Measurements from ENCODE around the gene ALLC.
A peak's percentile ranks its signal among the peaks of the same experiment; 100 is the strongest.
"Not testable (repeated sequence)": the region's sequence is repeated elsewhere in the genome, so short reads cannot be mapped to it uniquely, and the experiment has no call there.

The ALLC gene

GRCh38 chr2:3626118-3626811 is 31.7 kb upstream of the ALLC start:
- DNase-seq (ENCODE audit: low read depth), result peak; percentile 41

- no peak for DNase-seq (ENCODE audit: low read depth)
Observed at GRCh38 chr2:3626812-3627499, 31.0 kb upstream of the ALLC start.

- no peak for DNase-seq (ENCODE audit: low read depth)
Observed at GRCh38 chr2:3627500-3628100, 30.4 kb upstream of the ALLC start.

GRCh38 chr2:3628241-3628679 is 29.7 kb upstream of the ALLC start:
- DNase-seq (ENCODE audit: low read depth), result no peak

GRCh38 chr2:3628800-3629199 is 29.2 kb upstream of the ALLC start:
- no peak for DNase-seq (ENCODE audit: low read depth)

- no peak for DNase-seq (ENCODE audit: low read depth)
Observed at GRCh38 chr2:3630631-3631030, 27.4 kb upstream of the ALLC start.

GRCh38 chr2:3631161-3631850 is 26.7 kb upstream of the ALLC start:
- no peak for DNase-seq (ENCODE audit: low read depth)

- DNase-seq (ENCODE audit: low read depth), result no peak
Observed at GRCh38 chr2:3631851-3632659, 25.9 kb upstream of the ALLC start.

GRCh38 chr2:3633089-3633981 is 24.7 kb upstream of the ALLC start:
- DNase-seq (ENCODE audit: low read depth), result peak; percentile 12

GRCh38 chr2:3633982-3634595 is 23.9 kb upstream of the ALLC start:
- no peak for DNase-seq (ENCODE audit: low read depth)

- no peak for DNase-seq (ENCODE audit: low read depth)
Observed at GRCh38 chr2:3634596-3635121, 23.3 kb upstream of the ALLC start.

- peak; percentile 44 for DNase-seq (ENCODE audit: low read depth)
Observed at GRCh38 chr2:3635171-3635974, 22.6 kb upstream of the ALLC start.

GRCh38 chr2:3635975-3636327 is 22.0 kb upstream of the ALLC start:
- not testable (repeated sequence) for DNase-seq (ENCODE audit: low read depth)

- no peak for DNase-seq (ENCODE audit: low read depth)
Observed at GRCh38 chr2:3636586-3637310, 21.3 kb upstream of the ALLC start.

- DNase-seq (ENCODE audit: low read depth), result no peak
Observed at GRCh38 chr2:3637311-3637675, 20.7 kb upstream of the ALLC start.

- DNase-seq (ENCODE audit: low read depth), result no peak
Observed at GRCh38 chr2:3637692-3638455, 20.1 kb upstream of the ALLC start.

GRCh38 chr2:3638456-3638810 is 19.6 kb upstream of the ALLC start:
- DNase-seq (ENCODE audit: low read depth), result no peak

GRCh38 chr2:3639015-3639630 is 18.9 kb upstream of the ALLC start:
- DNase-seq (ENCODE audit: low read depth), result no peak

Measured in EH (cell line).